AG04450 (cell line): ENCODE results near the gene CXCR6. TPM values are rescaled to one million over a fixed set of nuclear protein-coding genes. Genes with fewer than 3 reads are reported as not detected.

ENCODE experiments used
- CTCF ChIA-PET: fragments of 300-600, 350-600 bp; formaldehyde crosslinking; extraction: SDS; loops from one replicate; lab custom pipeline; 2022; ENCODE audit warnings: antibody characterized with exemption, inconsistent platforms; lab: Charles Lee
- POLR2A ChIA-PET: fragments of 350-600 bp; formaldehyde crosslinking; extraction: SDS; loops from one replicate; lab custom pipeline; 2021; ENCODE audit warnings: antibody characterized with exemption, inconsistent platforms; lab: Yijun Ruan, JAX
- DNase-seq: peaks from one replicate; pipeline ENCODE4 v3.0.0-alpha.2; 2011; ENCODE audit warnings: low read depth, low spot score
- H3K27ac ChIP-seq: one replicate; pipeline ENCODE4 v1.5.1; 2012; ENCODE audit warnings: low read depth, low read length, control low read depth
- H3K27me3 ChIP-seq: one replicate; pipeline ENCODE4 v1.6.0; 2012; ENCODE audit warnings: low read length; ENCODE audit not compliant: control insufficient read depth, insufficient read depth
- H3K4me3 ChIP-seq: 2 replicates; pipeline ENCODE4 v1.5.1; 2011; ENCODE audit warnings: mild to moderate bottlenecking, low read depth, low read length, control low read depth
- H3K9me3 ChIP-seq: 2 replicates; pipeline ENCODE4 v1.5.1; 2012; ENCODE audit warnings: low read length; ENCODE audit not compliant: control insufficient read depth, insufficient read depth
- CTCF ChIP-seq: IDR thresholded peaks from 2 replicates; pipeline ENCODE4 v1.5.1; 2011; ENCODE audit warnings: low read depth, low read length, control low read depth, inconsistent platforms
- polyA plus RNA-seq: library from polyadenylated mRNA; depleted of rRNA; stranded (reverse); fragments of >200 nt; gene quantifications from 2 replicates; pipeline ENCODE4 v1.2.3, GENCODE V29; 2011

The CXCR6 gene
- polyA plus RNA-seq, 1 experiment: not detected

GRCh38 chr3:45953536-45953935, 10.3 kb downstream of the CXCR6 start:
- Histone ChIP-seq H3K4me3 (no peak overlapping the region), H3K27me3 (no peaks in the 10 kb centered on the region), H3K27ac (no peak overlapping the region), H3K9me3 (no peaks in the 10 kb centered on the region)
- ChIA-PET POLR2A (interaction anchor here (0.9 kb wide), 1 partner anchor 11 kb away, joined by 3 read pairs; no protein-coding TSS in a partner anchor), CTCF (interaction anchor here (1.1 to 4.7 kb wide), 3 partner anchors 15 to 125 kb away, joined by 3 to 24 read pairs (median 6); no protein-coding TSS in a partner anchor)
- DNase-seq: no peak
- no peak for TF ChIP-seq CTCF

- no peak for TF ChIP-seq CTCF
Measured at GRCh38 chr3:45954306-45954705, 11.0 kb downstream of the CXCR6 start.

GRCh38 chr3:45955017-45955647, 11.9 kb downstream of the CXCR6 start:
- no peak overlapping the region for H3K4me3 ChIP-seq
- H3K9me3 ChIP-seq: no peaks in the 10 kb centered on the region
- CTCF ChIA-PET: no interaction called here
- H3K27me3 ChIP-seq: no peaks in the 10 kb centered on the region
- no peak overlapping the region for H3K27ac ChIP-seq
- DNase-seq: no peak
- no peak for TF ChIP-seq CTCF
- POLR2A ChIA-PET: no interaction called here

More at GRCh38 chr3:45954306-45954705, 11.0 kb downstream of the CXCR6 start:
- no peak for DNase-seq
- ChIA-PET POLR2A (no interaction called here), CTCF (interaction anchor here (4.7 kb wide), 1 partner anchor 125 kb away, joined by 24 read pairs; no protein-coding TSS in a partner anchor)
- no peak overlapping the region for H3K27ac ChIP-seq
- H3K4me3 ChIP-seq: no peak overlapping the region
- no peaks in the 10 kb centered on the region for H3K27me3 ChIP-seq
- no peaks in the 10 kb centered on the region for H3K9me3 ChIP-seq

DNA sequence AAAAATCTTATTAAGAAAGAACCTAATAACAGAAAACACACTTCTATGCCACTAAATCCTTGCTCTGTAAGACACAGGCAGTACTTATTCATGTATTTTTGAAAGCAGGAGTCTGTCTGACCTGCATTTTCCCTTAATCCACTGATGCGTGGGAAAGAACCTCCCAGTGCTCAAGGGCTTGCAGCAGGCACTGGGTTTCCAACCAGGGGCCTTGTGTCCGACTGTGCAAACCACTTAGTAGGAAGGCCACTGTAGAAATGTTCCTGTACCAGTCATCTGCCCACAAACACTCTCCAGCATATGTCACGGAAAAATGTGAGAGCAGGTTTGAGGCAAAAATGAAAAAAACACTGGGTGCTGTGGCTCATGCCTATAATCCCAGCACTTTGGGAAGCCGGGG, 12.4 kb downstream of the CXCR6 start:
- no peak for DNase-seq
- Histone ChIP-seq H3K9me3 (no peaks in the 10 kb centered on the region), H3K27me3 (no peaks in the 10 kb centered on the region), H3K4me3 (no peak overlapping the region), H3K27ac (no peak overlapping the region)
- CTCF ChIA-PET: no interaction called here
- no peak for TF ChIP-seq CTCF
- POLR2A ChIA-PET: no interaction called here

GRCh38 chr3:45957586-45957985, 14.3 kb downstream of the CXCR6 start:
- no peak overlapping the region for H3K4me3 ChIP-seq
- ChIA-PET POLR2A (no interaction called here), CTCF (interaction anchor here (1.5 to 2.7 kb wide), 2 partner anchors 11 to 121 kb away, joined by 6 to 11 read pairs; no protein-coding TSS in a partner anchor)
- no peak overlapping the region for H3K27ac ChIP-seq
- H3K27me3 ChIP-seq: no peaks in the 10 kb centered on the region
- no peaks in the 10 kb centered on the region for H3K9me3 ChIP-seq
- no peak for DNase-seq
- TF ChIP-seq CTCF: no peak
